Tibial nerve (tissue), 4 donors: ENCODE data around the gene PTPRG.

ENCODE experiments used
- CTCF ChIP-seq, 5 experiments: fragments of 200-600 bp in 3 of 5; fragments of 450-650 bp in 2 of 5; sonication (generic) in 3 of 5; IDR thresholded peaks; one replicate each; pipeline ENCODE4 v1.5.1; 2016 to 2019; ENCODE audit warnings: antibody characterized with exemption in 5 of 5, mild to moderate bottlenecking in 3 of 5, moderate library complexity in 2 of 5
- EP300 ChIP-seq, 2 donors: sonication (generic); formaldehyde crosslinking; IDR thresholded peaks; one replicate each; pipeline ENCODE4 v1.6.1; 2017; ENCODE audit warnings: antibody characterized with exemption in 2 of 2, mild to moderate bottlenecking in 1 of 2
- POLR2A ChIP-seq, 2 donors: fragments of 450-650 bp; IDR thresholded peaks; one replicate each; pipeline ENCODE4 v1.6.1; 2017; ENCODE audit warnings: antibody characterized with exemption in 2 of 2, mild to moderate bottlenecking in 2 of 2, moderate library complexity in 2 of 2

GRCh38 chr3:62015111-62015510, 453.7 kb downstream of the PTPRG start:
- TF ChIP-seq CTCF (IDR thresholded peaks at IDR 0.05): no peak
- no peak for TF ChIP-seq POLR2A (IDR thresholded peaks at IDR 0.05)
- TF ChIP-seq EP300 (IDR thresholded peaks at IDR 0.05): no peak
